HEK293T (cell line): ENCODE results near the gene MAP2K3.

Source experiments
- ARNT ChIP-seq: fragments of 450-650 bp; IDR thresholded peaks from 2 replicates; pipeline ENCODE4 v1.6.1; 2017; ENCODE audit warnings: mild to moderate bottlenecking
- CTBP1 ChIP-seq: fragments of 450-650 bp; IDR thresholded peaks from 2 replicates; pipeline ENCODE4 v1.6.1; 2016; ENCODE audit warnings: borderline replicate concordance
- ELF4 ChIP-seq: fragments of 450-650 bp; IDR thresholded peaks from 2 replicates; pipeline ENCODE4 v1.6.1; 2017; ENCODE audit warnings: antibody characterized with exemption
- FOXA1 ChIP-seq: fragments of 450-650 bp; IDR thresholded peaks from 2 replicates; pipeline ENCODE4 v1.6.1; 2016; ENCODE audit warnings: mild to moderate bottlenecking
- FOXK2 ChIP-seq: fragments of 450-650 bp; IDR thresholded peaks from 2 replicates; pipeline ENCODE4 v1.6.1; 2016; ENCODE audit warnings: mild to moderate bottlenecking
- FOXM1 ChIP-seq: fragments of 450-650 bp; IDR thresholded peaks from 2 replicates; pipeline ENCODE4 v1.6.1; 2017; ENCODE audit warnings: mild to moderate bottlenecking, borderline replicate concordance
- HDGF ChIP-seq: fragments of 450-650 bp; IDR thresholded peaks from 2 replicates; pipeline ENCODE4 v1.6.1; 2017; ENCODE audit warnings: antibody characterized with exemption, borderline replicate concordance
- L3MBTL2 ChIP-seq: fragments of 450-650 bp; conservative IDR thresholded peaks from 2 replicates; pipeline ENCODE4 v1.6.1; 2016; ENCODE audit warnings: mild to moderate bottlenecking
- NFRKB ChIP-seq: fragments of 450-650 bp; IDR thresholded peaks from 2 replicates; pipeline ENCODE4 v1.6.1; 2016; ENCODE audit warnings: mild to moderate bottlenecking, moderate library complexity
- SP1 ChIP-seq: fragments of 450-650 bp; IDR thresholded peaks from 2 replicates; pipeline ENCODE4 v1.6.1; 2017
- SUZ12 ChIP-seq: fragments of 450-650 bp; IDR thresholded peaks from 2 replicates; pipeline ENCODE4 v1.6.1; 2016; ENCODE audit warnings: mild to moderate bottlenecking
- ZNF384 ChIP-seq: fragments of 450-650 bp; IDR thresholded peaks from 2 replicates; pipeline ENCODE4 v1.6.1; 2016
- TF ChIP-seq, protein P1 (sequence below): fragments of 450-650 bp; IDR thresholded peaks from 2 replicates; pipeline ENCODE4 v1.6.1; 2016

DNA sequence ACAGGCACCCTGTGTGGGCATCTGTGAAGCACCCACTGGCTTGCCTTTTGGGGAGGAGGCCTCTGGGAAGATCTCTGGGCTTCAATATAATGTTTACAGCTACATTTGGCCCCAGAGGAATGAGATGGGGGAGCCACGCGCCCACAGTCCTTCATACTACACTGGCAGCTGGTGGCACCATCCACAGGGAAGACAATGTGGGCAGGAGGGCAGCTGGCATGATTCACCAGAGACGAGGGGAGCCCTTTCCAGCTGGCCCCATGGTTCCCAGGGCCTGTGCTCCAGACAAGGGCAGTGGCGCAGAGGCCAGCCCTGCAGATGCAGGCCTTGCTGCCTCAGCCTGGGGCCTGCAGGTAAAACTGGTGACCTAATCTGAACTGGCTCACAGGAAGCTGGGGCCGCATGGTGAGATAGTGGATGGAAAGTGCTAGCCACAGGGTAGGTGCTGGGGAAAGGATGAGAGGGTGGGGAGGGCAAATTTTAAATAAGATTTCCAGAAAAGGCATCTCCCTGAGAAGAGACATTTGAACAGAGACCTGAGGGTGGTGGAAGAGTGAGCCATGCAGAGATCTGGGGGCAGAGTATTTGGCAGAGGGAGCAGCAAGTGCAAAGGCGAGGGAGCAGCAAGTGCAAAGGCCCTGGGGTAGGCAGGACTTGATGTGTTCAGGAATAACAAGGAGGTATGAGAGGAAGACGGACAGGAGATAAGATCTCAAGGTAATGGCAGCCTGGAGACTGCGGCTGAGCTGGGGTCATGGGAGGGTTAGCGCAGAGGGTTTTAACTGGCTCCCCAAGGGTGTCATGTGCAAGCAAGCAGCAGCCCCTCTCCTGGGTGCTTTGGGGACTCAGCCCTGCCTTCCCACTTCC, 79.5 kb downstream of the MAP2K3 start:
- TF ChIP-seq FOXM1 (no peak), NFRKB (no peak), SP1 (no peak), FOXA1 (no peak), ARNT (no peak), ELF4 (no peak), FOXK2 (no peak), SUZ12 (no peak), ZNF384 (no peak), HDGF (no peak), L3MBTL2 (no peak), CTBP1 (no peak)
- TF ChIP-seq, protein P1, sequence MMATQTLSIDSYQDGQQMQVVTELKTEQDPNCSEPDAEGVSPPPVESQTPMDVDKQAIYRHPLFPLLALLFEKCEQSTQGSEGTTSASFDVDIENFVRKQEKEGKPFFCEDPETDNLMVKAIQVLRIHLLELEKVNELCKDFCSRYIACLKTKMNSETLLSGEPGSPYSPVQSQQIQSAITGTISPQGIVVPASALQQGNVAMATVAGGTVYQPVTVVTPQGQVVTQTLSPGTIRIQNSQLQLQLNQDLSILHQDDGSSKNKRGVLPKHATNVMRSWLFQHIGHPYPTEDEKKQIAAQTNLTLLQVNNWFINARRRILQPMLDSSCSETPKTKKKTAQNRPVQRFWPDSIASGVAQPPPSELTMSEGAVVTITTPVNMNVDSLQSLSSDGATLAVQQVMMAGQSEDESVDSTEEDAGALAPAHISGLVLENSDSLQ, result no peak
